NCI-H2196 (cell line): ENCODE data around the gene CUEDC1.

Experiments
- DNase-seq: peaks from one replicate; lab custom pipeline; 2025; ENCODE audit not compliant: unreplicated experiment; lab: John Stamatoyannopoulos, UW

CUEDC1 gene

DNA sequence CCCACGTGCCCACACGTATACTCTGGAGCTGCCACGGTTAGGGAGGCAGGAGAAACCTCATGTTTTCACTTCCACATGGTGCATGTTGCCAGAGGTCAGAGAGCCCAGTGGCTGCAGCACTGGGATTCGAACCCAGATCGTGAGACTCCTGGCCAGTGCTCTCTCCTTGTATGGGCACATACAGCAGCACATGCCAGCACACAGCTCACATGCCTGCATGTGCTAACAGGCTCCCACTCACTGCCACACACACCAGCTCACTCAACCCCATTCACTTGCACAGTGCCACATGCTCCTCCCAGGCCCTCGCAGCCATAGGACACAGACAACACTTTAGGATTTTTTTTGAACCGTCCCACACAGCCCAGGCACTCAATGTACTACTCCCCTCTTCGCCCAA lies 55.8 kb downstream of the CUEDC1 start:
- no peak for DNase-seq

DNA sequence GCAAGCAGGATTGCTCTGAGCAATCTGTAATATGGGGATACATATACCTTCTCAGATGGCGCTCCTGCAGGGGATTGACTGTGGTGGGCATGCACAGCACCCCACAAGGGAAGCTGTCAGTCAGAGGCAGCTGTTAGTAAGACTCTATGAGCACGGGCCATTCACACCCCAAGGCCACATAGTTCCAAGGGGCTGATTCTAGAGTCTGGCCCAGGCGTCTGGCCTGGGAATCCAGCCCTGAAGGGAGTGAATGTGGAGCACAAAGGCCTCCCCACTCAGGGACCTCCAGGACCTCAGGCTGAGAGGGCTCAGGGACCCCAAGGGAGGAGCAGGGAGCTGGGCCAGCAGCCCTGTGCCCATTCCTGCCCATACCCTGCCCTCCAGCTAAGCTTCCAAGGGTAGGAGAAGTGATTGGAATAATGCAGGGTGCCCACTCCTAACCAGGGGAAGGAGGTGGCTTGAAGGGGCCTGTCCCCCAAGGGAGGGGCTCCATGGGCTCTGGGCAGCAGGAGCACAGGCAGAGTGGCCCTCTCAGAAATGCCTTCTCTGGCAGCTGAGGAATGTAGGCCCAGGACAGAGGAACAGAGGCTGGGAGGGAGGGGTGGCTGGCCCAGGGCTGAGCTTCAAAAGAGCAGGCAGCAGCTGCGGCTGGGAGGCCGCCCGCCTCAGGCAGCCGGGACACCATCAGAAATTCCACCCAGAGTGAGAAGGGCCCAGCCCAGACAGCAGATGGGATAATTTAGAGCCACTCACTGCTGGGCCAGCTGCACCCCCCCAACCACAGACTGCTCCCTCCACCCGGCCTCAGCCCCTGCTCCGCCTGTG lies 56.5 kb downstream of the CUEDC1 start:
- no peak for DNase-seq

DNA sequence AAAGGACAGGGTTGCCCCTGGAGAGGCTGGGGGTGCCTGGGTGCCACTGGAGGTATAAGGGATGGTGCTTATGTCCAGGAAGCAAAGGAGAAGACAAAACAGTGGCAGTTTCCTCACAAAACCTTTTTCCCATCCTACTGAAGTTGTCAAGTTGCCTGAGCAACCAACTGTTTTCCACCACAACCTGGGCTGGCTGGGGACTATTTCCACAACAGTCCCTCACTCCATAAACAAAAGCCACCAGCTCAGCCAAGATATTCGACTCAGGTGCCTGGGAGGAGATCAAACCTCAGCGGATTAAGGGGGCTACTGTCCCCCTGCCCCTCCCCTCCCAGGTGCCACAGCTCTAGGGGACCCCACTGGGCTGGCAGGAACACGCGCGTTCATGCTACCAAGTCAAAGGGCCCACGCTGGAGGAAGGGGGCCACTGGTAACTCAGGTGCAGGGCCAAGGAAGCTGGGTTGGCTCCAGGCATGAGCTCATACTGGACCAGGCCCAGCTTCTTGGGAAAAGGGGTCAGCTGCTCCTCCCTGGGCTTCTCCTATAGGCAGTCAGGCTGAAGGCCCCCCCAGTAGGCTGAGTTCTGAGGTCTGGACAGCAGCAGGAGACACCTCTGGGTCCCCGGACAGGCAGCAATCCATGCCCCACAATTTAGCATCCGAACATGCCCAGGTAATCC lies 59.7 kb downstream of the CUEDC1 start:
- DNase-seq: peak; percentile 60

- no peak for DNase-seq
Observed at GRCh38 chr17:57894848-57895247, 60.4 kb downstream of the CUEDC1 start.

DNA sequence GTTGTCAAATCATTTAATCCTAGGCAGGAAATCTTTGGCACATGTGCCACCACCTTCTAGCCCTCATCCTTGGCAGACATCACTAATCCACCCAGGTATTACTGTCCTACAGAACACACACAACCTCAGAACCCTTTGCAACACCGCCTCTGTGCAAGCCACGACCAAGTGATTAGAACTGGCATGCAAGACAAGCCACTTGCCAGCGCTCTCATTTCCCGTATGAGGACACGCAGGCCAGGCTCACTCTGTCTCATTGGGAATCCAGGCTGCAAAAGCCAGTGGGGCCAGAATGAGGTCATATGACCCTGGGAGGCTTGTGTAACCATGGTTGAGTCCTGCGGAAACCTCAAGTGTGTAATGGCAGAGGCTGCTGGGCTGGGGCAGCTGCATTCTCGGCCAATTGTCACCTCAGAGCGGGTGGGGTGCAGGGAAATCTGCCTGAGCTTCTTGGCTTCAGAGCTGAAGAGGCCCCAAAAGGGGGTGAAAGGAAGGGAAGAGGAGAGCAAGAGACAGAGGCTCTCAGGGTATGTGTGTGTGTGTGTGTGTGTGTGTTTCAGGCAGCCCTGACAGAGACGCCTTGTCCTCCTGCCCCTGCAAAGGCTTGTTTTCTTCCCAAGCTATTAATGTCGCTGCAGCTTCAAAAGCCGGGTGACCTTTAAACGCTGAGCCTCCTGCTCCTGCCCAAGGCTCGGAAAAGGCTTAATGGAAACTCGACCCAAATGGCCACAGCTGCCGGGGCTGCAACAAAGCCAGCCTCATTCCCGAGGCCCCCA lies 62.2 kb downstream of the CUEDC1 start:
- peak; percentile 94 for DNase-seq

DNA sequence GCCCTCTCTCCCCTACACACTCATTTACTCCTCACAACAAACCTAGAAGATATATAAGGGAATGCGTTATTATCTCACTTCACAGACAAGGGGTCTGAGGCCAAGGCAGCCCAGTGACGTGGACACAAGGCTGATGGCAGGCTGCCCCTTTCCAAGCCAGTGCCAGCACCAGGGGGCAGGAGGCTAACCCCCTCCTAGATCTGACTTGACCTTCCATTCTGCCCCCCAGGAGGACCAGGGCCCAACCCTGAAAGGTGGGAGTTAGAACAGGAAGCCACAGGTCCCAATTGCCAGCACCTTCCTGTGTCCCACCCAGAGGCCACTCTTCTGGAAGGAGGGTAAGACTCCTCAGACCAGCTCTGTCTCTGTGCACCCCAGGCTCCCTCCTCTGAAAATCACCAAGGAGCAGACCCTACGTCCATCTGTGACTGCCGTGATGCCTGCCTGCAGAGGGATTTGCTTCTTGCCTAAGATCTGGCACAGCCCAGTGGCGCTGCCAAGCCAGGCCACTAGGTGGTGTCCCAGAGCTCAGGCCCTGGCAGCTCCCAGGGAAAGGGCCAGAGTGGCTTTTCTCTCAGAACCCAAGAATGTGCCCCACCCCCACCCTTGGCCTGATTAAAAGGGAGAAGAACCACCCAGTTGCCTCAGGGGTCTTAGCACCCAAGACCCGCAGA lies 62.9 kb downstream of the CUEDC1 start:
- DNase-seq: peak; percentile 82

- DNase-seq: no peak
Observed at GRCh38 chr17:57890857-57891232, 64.4 kb downstream of the CUEDC1 start.

DNA sequence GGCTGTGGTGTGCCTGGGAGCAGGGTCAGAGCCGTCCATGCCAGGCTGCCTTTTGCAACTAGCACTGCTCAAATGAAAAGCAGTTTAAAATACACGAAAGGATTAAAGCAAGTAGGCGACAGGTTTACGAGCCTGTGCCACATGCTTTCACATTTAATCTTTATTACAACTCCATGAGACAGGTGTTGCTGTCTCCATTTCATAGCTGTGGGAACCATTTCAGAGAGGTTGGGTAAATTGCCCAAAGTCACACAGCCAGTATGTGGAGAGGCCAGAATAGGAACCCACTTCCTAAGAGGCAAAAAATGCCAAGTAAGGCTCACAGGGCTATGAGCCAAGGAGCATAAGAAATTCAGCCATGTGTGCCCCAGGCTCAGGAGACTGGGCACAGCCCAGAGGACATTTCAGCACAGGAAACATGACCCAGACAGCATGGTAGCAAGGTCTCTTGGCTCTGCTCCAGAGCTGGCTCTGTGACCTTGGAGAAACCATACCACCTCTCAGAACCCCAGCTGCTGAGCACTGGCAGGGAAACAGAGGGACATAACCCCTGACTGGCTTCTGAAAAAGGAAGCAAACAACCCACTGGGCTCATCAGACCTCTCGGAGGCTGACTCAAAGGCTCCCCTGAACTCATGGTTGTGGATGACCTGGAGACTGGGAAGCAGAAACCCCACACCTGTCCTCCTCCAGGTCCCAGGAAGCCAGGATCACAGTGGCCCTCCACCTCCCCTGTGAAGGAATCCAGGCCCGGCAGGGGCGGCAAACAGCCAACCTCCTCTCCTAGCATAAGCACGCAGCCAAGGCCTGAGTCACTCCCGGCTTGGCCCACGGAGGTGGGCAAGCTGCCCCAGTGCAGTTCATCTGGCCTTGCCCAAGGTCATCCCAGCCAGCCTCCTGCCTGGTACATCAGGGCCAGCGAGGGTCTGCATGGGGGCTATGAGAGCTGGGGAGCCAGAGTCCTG lies 65.0 kb downstream of the CUEDC1 start:
- peak; percentile 40 for DNase-seq

DNA sequence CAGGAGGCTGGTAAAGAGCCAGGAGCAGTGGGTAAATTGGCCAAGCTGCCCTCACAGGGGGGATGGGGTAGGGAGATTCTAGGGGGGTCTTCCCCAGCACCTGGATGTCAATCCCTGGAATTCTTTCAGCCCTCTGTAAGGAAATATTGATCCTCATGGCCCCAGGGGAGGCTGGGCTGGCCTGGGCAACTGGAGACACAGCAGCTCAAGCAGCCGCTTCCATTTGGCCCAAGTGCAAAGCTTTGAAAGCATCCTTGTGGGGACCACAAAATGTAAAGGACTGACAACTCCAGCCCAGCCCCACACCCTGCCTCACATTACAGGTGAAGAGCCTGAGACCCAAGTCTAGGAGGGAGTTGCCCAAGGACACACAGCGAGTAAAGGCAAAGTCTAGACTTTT lies 66.0 kb downstream of the CUEDC1 start:
- DNase-seq: no peak

DNA sequence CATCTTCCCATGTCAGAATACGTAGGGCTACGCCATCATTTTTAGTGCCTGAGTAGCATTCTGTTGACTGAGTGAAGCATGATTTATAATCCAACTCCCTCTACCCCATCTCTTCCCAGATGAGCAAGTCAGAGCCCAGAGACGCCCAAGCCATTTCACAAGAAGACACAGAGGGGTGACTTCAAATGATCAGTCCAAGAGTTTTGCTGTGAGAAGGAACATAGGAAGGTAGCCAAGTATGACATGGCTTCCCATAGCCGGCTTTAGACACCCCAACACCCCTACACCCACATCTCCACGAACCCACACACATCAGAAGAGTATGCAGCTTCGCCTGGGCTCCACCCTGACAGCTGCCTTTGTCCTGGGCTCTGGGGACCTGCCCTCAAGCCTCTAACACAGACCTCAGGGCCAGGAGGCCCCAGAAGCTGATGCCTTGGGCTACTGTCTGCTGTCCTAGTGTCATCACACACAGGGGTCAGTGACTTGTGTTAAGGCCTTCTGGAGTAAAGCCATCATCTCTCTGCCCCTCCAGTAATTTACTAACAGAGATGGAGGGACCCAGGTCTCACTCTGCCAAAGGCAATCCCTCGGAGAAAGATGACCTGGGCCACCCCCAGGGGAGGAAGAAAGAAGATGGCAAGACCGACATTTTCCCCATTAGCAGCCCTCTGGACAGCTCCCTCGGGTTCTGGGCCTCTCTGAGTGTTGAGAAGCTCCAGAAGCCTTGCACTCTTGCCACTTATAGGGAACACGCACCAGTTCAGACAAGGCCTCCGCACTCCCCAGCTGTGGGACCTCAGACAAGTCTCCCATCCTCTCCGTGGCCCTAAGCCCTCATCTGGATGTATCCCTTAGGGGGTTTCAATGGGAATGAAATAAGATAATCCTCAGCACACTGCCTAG lies 66.6 kb downstream of the CUEDC1 start:
- no peak for DNase-seq

DNA sequence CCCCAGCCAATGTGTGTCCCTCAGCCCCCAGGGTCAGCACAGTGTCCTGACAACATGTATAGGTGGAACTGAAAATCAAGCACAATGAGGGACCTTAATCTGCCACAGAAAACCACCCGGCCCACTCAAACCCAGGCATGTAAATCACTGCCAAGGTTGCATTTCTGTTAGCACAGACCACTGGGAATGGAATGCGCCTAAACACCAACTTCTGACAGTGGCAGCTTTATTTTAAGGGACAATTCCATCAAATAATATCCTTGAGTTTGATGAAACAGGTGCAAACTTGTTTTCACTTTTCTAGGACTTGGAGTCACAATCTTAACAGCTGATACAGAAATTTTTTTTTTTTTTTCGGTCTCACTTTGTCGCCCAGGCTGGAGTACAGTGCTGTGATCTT lies 68.1 kb downstream of the CUEDC1 start:
- no peak for DNase-seq

GRCh38 chr17:57886020-57886419 lies 69.2 kb downstream of the CUEDC1 start:
- no peak for DNase-seq

GRCh38 chr17:57885148-57885915 lies 69.9 kb downstream of the CUEDC1 start:
- DNase-seq: no peak

GRCh38 chr17:57881783-57882351 lies 73.3 kb downstream of the CUEDC1 start:
- no peak for DNase-seq

GRCh38 chr17:57881143-57881542 lies 74.1 kb downstream of the CUEDC1 start:
- no peak for DNase-seq

DNA sequence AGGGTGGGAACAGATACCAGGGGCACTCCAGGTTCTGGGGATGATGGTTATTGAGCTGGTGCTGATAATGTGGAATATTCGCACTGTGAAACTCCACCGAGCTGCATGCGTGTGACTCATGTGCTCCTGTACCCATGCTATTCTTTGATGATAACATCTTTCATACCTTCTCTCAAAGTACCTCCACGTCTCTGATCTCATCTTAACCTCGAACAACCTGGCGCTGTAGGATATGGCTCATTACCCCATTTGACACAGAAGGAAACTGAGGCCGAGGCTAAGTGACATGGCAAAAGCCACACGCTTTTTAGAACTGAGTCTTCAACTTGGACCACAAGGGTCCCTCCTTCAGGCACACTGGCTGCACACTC lies 75.1 kb downstream of the CUEDC1 start:
- no peak for DNase-seq

- peak; percentile 59 for DNase-seq
Observed at GRCh38 chr17:57879437-57880085, 75.7 kb downstream of the CUEDC1 start.
